GM23338 (cell line): Measurements from ENCODE around the gene ZCCHC24. TPM values are rescaled to one million over a fixed set of nuclear protein-coding genes. Genes with fewer than 3 reads are reported as not detected.

Experiments used
- ATAC-seq: fragments of 200-7000 bp; cut with Tn5 transposase; 3 replicates; pipeline ENCODE4 v1.9.1; 2020
- DNase-seq: peaks from one replicate; pipeline ENCODE4 v3.0.0-alpha.2; 2015; ENCODE audit warnings: low spot score
- H2AFZ ChIP-seq: fragments of 200-600 bp; sonication (generic); 2 replicates; pipeline ENCODE4 v1.8.0; 2016; ENCODE audit warnings: antibody characterized with exemption, mild to moderate bottlenecking, moderate library complexity
- H3F3A ChIP-seq: fragments of 200-600 bp; sonication (generic); replicated peaks from 2 replicates; pipeline ENCODE4 v1.8.0; 2017; ENCODE audit warnings: antibody characterized with exemption, mixed run types, low read depth
- H3K27ac ChIP-seq: fragments of 200-600 bp; sonication (generic); 2 replicates; pipeline ENCODE4 v1.6.1; 2016; ENCODE audit warnings: low read depth
- H3K27me3 ChIP-seq: fragments of 200-600 bp; sonication (generic); 2 replicates; pipeline ENCODE4 v1.8.0; 2016; ENCODE audit warnings: mild to moderate bottlenecking, mixed run types, moderate library complexity; ENCODE audit not compliant: insufficient read depth
- H3K36me3 ChIP-seq: fragments of 200-600 bp; sonication (generic); 2 replicates; pipeline ENCODE4 v1.8.0; 2016; ENCODE audit warnings: mild to moderate bottlenecking; ENCODE audit not compliant: insufficient read depth
- H3K4me1 ChIP-seq: fragments of 200-600 bp; sonication (generic); 2 replicates; pipeline ENCODE4 v1.8.0; 2016; ENCODE audit warnings: mild to moderate bottlenecking, moderate library complexity; ENCODE audit not compliant: insufficient read depth
- H3K4me2 ChIP-seq: fragments of 200-600 bp; sonication (generic); 2 replicates; pipeline ENCODE4 v1.7.1; 2017; ENCODE audit warnings: mixed run types
- H3K4me3 ChIP-seq: fragments of 200-600 bp; sonication (generic); 2 replicates; pipeline ENCODE4 v1.6.1; 2016; ENCODE audit warnings: mixed run types
- H3K79me2 ChIP-seq: fragments of 200-600 bp; sonication (generic); replicated peaks from 2 replicates; pipeline ENCODE4 v1.8.0; 2017; ENCODE audit warnings: mild to moderate bottlenecking; ENCODE audit not compliant: insufficient read depth
- H3K9me2 ChIP-seq: fragments of 200-600 bp; sonication (generic); 2 replicates; pipeline ENCODE4 v1.8.0; 2017; ENCODE audit not compliant: insufficient read depth
- H4K20me1 ChIP-seq: fragments of 200-600 bp; sonication (generic); replicated peaks from 2 replicates; pipeline ENCODE4 v1.8.0; 2017; ENCODE audit warnings: mild to moderate bottlenecking; ENCODE audit not compliant: insufficient read depth
- H3K27ac Mint-ChIP-seq: 2 replicates; pipeline ENCODE4 v1.8.0; 2020; ENCODE audit warnings: inconsistent platforms, mild to moderate bottlenecking, moderate library complexity, mixed read lengths
- H3K27me3 Mint-ChIP-seq: 3 replicates; pipeline ENCODE4 v1.8.0; 2022; ENCODE audit warnings: low read depth, mild to moderate bottlenecking, moderate library complexity, mixed read lengths, inconsistent platforms; ENCODE audit not compliant: insufficient read depth, poor library complexity
- H3K36me3 Mint-ChIP-seq: 3 replicates; pipeline ENCODE4 v1.8.0; 2021; ENCODE audit warnings: low read depth, mild to moderate bottlenecking, inconsistent platforms, moderate library complexity, mixed read lengths
- H3K4me1 Mint-ChIP-seq: 3 replicates; pipeline ENCODE4 v1.8.0; 2020; ENCODE audit warnings: mild to moderate bottlenecking, inconsistent platforms, mixed read lengths
- H3K4me3 Mint-ChIP-seq: 3 replicates; pipeline ENCODE4 v1.8.0; 2021; ENCODE audit warnings: moderate library complexity, mild to moderate bottlenecking, inconsistent platforms, mixed read lengths
- H3K9me3 Mint-ChIP-seq: 3 replicates; pipeline ENCODE4 v1.8.0; 2020; ENCODE audit warnings: moderate library complexity, mild to moderate bottlenecking, inconsistent platforms, mixed read lengths
- CREB1 ChIP-seq: fragments of 250-450 bp; sonication (Bioruptor Pico); IDR thresholded peaks from 2 replicates; pipeline ENCODE4 v1.5.0; 2020; ENCODE audit warnings: low read depth, mild to moderate bottlenecking, moderate library complexity
- EZH2 ChIP-seq: fragments of 200-600 bp; sonication (generic); IDR thresholded peaks from one replicate; pipeline ENCODE4 v1.8.0; 2017; ENCODE audit warnings: antibody characterized with exemption, mild to moderate bottlenecking, low read depth; ENCODE audit not compliant: unreplicated experiment
- EZH2phosphoT487 ChIP-seq: fragments of 200-600 bp; sonication (generic); IDR thresholded peaks from one replicate; pipeline ENCODE4 v1.8.1; 2018; ENCODE audit warnings: antibody characterized with exemption; ENCODE audit not compliant: unreplicated experiment
- JUNB ChIP-seq: IDR thresholded peaks from one replicate; pipeline ENCODE4 v1.6.1; 2016; ENCODE audit warnings: antibody characterized with exemption; ENCODE audit not compliant: unreplicated experiment
- NANOG ChIP-seq: IDR thresholded peaks from 2 replicates; pipeline ENCODE4 v1.6.1; 2016; ENCODE audit warnings: antibody characterized with exemption, borderline replicate concordance
- POLR2AphosphoS5 ChIP-seq: IDR thresholded peaks from 2 replicates; pipeline ENCODE4 v1.6.1; 2016; ENCODE audit warnings: antibody characterized with exemption, low read depth
- STAT1 ChIP-seq: IDR thresholded peaks from one replicate; pipeline ENCODE4 v1.6.1; 2016; ENCODE audit warnings: antibody characterized with exemption; ENCODE audit not compliant: unreplicated experiment
- ZNF114 ChIP-seq: fragments of 250-450 bp; sonication (Bioruptor Pico); IDR thresholded peaks from 2 replicates; pipeline ENCODE4 v1.5.0; 2020; ENCODE audit warnings: mild to moderate bottlenecking, moderate library complexity
- ZNF331 ChIP-seq: fragments of 250-450 bp; sonication (Bioruptor Pico); IDR thresholded peaks from 2 replicates; pipeline ENCODE4 v1.5.0; 2020; ENCODE audit warnings: low read depth, mild to moderate bottlenecking, moderate library complexity
- polyA plus RNA-seq: library from polyadenylated mRNA; unstranded; fragments of >200 nt; fragmentation: Nextera tagmentation; extraction: Ambion mirVana; gene quantifications from 2 replicates; pipeline ENCODE4 v1.2.1, GENCODE V29; 2016
- total RNA-seq: library from RNA; depleted of rRNA; stranded (reverse); fragments of >200 nt; shearing (Covaris generic); gene quantifications from 2 replicates; pipeline ENCODE4 v1.2.3, GENCODE V29; 2014
- TF ChIP-seq, protein P1 (sequence below): IDR thresholded peaks from one replicate; pipeline ENCODE4 v1.6.1; 2018; ENCODE audit warnings: antibody characterized with exemption; ENCODE audit not compliant: unreplicated experiment
- TF ChIP-seq, protein P2 (sequence below): IDR thresholded peaks from 2 replicates; pipeline ENCODE4 v1.6.1; 2016; ENCODE audit warnings: antibody characterized with exemption

ZCCHC24 gene
- total and polyA plus RNA-seq, 2 experiments from 2014 or later: 2.0 to 10.1 TPM

DNA sequence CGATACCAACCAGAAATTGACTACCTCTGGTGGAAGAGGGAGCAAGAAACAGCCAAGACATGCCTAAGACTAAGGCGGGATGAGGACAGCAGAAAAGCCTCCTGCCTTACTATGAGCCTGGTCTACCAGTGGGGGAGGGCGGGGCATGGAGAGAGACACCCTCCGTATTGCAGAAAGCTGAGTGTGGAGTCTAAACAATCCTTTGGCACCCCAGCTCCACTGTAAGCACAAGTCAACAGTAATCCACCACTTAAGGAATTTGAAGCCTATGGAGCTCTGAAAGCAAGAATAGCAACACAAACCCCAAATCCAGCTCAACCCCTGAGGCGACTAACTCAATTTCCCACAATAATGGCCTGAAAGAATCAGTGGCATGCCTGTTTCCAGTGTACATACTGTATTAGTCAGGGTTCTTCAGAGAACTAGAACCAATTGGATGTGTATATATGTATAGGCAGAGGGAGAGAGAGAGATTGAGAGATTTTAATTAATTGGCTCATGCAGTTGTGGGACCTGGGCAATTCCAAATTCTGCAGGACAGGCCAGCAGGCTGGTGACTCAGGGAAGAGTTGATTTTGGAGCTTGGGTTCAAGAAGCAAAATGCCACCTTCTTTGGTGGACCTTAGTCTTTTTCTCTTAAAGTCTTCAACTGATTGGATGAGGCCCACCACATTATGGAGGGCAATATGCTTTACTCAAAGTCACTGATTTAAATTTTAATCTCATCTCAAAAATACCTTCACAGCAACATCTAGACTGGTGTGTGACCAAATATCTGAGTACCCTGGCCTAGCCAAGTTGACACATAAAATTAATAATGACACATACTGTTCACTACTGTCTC lies 84.7 kb downstream of the ZCCHC24 start:
- H3K9me2 ChIP-seq: no peaks in the 10 kb centered on the region
- no peak overlapping the region for H3K27ac ChIP-seq
- no peak overlapping the region for H2AFZ ChIP-seq
- H3K4me3 Mint-ChIP-seq: no peak overlapping the region
- ATAC-seq (no peak), DNase-seq (no peak)
- H3K4me1 ChIP-seq: no peaks in the 10 kb centered on the region
- H3K79me2 ChIP-seq: no peaks in the 10 kb centered on the region
- TF ChIP-seq CREB1 (no peak), STAT1 (no peak), EZH2phosphoT487 (no peak), NANOG (no peak), JUNB (no peak), ZNF331 (no peak), POLR2AphosphoS5 (no peak), ZNF114 (CRISPR knock-in tag) (no peak), EZH2 (no peak)
- TF ChIP-seq, protein P1, sequence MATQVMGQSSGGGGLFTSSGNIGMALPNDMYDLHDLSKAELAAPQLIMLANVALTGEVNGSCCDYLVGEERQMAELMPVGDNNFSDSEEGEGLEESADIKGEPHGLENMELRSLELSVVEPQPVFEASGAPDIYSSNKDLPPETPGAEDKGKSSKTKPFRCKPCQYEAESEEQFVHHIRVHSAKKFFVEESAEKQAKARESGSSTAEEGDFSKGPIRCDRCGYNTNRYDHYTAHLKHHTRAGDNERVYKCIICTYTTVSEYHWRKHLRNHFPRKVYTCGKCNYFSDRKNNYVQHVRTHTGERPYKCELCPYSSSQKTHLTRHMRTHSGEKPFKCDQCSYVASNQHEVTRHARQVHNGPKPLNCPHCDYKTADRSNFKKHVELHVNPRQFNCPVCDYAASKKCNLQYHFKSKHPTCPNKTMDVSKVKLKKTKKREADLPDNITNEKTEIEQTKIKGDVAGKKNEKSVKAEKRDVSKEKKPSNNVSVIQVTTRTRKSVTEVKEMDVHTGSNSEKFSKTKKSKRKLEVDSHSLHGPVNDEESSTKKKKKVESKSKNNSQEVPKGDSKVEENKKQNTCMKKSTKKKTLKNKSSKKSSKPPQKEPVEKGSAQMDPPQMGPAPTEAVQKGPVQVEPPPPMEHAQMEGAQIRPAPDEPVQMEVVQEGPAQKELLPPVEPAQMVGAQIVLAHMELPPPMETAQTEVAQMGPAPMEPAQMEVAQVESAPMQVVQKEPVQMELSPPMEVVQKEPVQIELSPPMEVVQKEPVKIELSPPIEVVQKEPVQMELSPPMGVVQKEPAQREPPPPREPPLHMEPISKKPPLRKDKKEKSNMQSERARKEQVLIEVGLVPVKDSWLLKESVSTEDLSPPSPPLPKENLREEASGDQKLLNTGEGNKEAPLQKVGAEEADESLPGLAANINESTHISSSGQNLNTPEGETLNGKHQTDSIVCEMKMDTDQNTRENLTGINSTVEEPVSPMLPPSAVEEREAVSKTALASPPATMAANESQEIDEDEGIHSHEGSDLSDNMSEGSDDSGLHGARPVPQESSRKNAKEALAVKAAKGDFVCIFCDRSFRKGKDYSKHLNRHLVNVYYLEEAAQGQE: no peak
- TF ChIP-seq, protein P2, sequence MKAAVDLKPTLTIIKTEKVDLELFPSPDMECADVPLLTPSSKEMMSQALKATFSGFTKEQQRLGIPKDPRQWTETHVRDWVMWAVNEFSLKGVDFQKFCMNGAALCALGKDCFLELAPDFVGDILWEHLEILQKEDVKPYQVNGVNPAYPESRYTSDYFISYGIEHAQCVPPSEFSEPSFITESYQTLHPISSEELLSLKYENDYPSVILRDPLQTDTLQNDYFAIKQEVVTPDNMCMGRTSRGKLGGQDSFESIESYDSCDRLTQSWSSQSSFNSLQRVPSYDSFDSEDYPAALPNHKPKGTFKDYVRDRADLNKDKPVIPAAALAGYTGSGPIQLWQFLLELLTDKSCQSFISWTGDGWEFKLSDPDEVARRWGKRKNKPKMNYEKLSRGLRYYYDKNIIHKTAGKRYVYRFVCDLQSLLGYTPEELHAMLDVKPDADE: no peak
- H3K27me3 ChIP-seq: no peaks in the 10 kb centered on the region
- no peaks in the 10 kb centered on the region; the same call in 2 of the 3 replicates for H3K9me3 Mint-ChIP-seq
- peaks cover 8% of the 10 kb centered on the region; the same call in 1 of the 2 replicates for H4K20me1 ChIP-seq
- H3K4me3 ChIP-seq: no peak overlapping the region
- no peak overlapping the region for H3K27ac Mint-ChIP-seq
- no peaks in the 10 kb centered on the region for H3F3A ChIP-seq
- peaks cover 15% of the 10 kb centered on the region; the same call in 2 of the 3 replicates for H3K36me3 Mint-ChIP-seq
- no peaks in the 10 kb centered on the region for H3K4me1 Mint-ChIP-seq
- no peak overlapping the region for H3K4me2 ChIP-seq
- no peaks in the 10 kb centered on the region for H3K36me3 ChIP-seq
- H3K27me3 Mint-ChIP-seq: peaks cover 5% of the 10 kb centered on the region
